Measurements from ENCODE around the gene TBC1D22A.

- TF ChIP-seq, protein P1, sequence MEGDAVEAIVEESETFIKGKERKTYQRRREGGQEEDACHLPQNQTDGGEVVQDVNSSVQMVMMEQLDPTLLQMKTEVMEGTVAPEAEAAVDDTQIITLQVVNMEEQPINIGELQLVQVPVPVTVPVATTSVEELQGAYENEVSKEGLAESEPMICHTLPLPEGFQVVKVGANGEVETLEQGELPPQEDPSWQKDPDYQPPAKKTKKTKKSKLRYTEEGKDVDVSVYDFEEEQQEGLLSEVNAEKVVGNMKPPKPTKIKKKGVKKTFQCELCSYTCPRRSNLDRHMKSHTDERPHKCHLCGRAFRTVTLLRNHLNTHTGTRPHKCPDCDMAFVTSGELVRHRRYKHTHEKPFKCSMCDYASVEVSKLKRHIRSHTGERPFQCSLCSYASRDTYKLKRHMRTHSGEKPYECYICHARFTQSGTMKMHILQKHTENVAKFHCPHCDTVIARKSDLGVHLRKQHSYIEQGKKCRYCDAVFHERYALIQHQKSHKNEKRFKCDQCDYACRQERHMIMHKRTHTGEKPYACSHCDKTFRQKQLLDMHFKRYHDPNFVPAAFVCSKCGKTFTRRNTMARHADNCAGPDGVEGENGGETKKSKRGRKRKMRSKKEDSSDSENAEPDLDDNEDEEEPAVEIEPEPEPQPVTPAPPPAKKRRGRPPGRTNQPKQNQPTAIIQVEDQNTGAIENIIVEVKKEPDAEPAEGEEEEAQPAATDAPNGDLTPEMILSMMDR (IDR thresholded peaks at IDR 0.05; ENCODE audit: low read length): no peak
- TF ChIP-seq EZH2phosphoT487 (IDR thresholded peaks at IDR 0.05; ENCODE audit: low read length): no peak
Observed at GRCh38 chr22:47013861-47014635, 251.6 kb downstream of the TBC1D22A start.
